ENCODE measurements around the gene DCDC2.
"Not testable (repeated sequence)": the region's sequence is repeated elsewhere in the genome, so short reads cannot be mapped to it uniquely, and the experiment has no call there.

Gene DCDC2

DNA sequence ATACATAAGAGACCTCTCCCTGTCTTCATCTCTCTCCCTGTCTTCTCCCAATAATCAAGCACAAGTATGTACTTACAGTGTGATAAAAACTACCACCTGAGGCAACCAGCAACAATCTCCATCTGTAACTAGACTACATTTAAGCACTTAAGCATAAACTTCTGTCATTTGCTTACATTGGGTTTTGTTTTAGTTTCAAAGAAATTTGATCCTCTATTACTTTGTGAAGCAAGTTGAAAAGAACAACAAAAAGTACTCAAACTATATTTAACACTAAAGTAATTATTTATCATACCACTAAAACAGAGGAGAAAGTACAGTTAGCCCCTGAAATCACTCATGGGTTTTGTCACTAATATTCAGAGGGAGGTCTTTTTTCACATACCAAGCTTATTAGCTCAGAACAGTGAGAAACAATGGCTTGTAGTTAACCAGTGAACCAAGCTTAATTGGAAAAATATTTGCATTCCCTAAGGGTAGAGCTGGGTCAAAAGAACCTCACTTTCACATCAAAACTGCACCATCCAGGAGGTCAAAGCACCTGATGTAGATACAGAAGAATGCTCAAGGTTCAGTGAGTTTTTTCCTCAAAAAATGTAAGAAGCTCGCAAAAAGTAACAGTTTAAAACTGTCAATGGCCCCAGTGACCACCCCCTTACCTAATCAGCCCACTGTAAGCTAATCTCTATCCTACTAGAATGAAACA is 34.1 kb downstream of the DCDC2 start:
- DNase-seq = no peak

GRCh38 chr6:24322924-24323323 is 34.9 kb downstream of the DCDC2 start:
- DNase-seq = no peak

DNA sequence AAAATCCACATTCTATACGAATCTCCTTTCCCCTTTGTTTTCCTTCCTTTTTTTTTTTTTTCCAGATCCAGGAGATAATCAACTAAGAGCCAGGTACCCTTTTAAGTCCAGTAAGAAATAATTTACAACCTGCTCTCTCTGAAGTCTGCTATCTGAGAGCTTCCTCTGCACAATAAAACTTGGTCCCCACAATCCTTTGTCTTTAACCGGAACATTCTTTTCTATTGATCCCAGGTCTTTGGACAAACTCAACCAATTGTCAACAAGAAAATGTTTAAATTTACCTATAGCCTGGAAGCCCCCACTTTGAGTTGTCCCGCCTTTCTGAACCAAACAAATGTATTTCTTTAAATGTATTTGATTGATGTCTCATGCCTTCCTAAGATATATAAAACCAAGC is 35.4 kb downstream of the DCDC2 start:
- not testable (repeated sequence) for DNase-seq

- no peak for DNase-seq
Measured at GRCh38 chr6:24321538-24322162, 36.2 kb downstream of the DCDC2 start.

GRCh38 chr6:24313251-24314141 is 44.4 kb downstream of the DCDC2 start:
- peak; percentile 18 for DNase-seq

GRCh38 chr6:24311775-24312174 is 46.1 kb downstream of the DCDC2 start:
- not testable (repeated sequence) for DNase-seq

GRCh38 chr6:24307881-24308280 is 50.0 kb downstream of the DCDC2 start:
- DNase-seq = no peak

DNA sequence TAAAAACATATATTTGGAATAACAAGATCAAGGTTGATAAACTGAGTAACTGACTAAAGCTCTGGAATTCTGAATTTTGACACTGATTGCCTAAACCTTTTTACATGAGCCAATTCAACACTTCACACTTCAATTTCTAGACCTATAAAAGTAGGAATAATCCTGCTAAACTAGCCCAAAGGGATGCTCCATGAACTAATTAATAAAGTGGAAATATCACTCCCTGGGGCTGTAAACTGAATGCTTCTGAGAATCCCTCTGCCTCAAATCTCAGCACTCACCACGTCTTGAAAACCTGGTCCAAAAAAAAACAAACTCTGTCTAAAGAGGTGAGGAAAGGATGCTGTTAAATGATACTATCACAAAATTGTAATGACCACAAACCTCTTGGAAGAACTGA is 50.9 kb downstream of the DCDC2 start:
- DNase-seq = no peak

DNA sequence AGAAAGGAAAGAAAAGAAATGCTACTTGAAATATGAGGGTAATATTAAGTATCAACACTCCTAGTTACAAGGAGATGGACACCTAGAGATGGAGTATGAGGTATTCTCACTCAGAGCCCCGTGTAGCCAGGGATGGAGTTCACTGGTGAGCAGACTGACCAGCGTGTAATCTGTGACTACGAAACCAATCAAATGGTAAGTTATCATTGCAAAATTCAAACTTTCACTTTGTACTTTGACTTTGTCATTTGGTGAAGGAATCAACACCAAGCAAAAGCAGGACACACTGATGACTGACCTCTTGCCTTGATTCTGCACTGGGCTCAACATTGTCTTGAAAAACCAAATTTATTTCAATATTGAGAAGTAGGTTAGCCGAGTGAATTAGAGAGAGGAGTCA is 51.8 kb downstream of the DCDC2 start:
- no peak for DNase-seq

GRCh38 chr6:24296944-24297343 is 60.9 kb downstream of the DCDC2 start:
- DNase-seq = no peak

DNA sequence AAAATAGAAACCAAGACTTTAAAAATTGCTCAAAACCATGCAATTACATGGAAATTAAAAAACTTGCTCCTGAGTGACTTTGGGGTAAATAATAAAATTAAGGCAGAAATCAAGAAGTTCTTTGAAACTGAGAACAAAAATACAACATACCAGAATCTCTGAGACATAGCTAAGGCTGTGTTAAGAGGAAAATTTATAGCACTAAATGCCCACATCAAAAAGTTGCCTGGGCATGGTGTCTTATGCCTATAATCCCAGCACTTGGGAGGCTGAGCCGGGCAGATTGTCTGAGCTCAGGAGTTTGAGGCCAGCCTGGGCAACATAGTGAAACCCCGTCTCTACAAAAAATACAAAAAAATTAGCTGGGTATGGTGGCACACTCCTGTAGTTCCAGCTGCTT is 64.0 kb downstream of the DCDC2 start:
- not testable (repeated sequence) for DNase-seq

DNA sequence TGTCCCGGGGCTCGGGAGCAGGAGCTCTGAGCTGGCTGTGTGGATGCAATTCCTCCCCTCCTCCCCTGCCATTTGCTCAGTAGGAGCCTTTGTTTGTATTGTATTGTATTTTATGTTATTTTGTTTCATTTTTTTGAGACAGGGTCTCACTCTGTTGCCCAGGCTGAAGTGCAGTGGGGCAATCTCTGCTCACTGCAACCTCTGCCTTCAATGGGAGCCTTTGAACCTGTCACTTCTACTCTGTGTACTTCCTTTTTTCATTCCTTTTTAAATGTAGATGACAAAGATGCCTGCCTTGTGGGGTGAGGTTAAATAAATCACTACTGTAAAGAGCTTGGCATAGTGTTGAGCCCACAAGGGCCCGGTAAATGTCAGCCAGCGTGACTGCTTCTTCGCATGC is 70.6 kb downstream of the DCDC2 start:
- DNase-seq = no peak

DNA sequence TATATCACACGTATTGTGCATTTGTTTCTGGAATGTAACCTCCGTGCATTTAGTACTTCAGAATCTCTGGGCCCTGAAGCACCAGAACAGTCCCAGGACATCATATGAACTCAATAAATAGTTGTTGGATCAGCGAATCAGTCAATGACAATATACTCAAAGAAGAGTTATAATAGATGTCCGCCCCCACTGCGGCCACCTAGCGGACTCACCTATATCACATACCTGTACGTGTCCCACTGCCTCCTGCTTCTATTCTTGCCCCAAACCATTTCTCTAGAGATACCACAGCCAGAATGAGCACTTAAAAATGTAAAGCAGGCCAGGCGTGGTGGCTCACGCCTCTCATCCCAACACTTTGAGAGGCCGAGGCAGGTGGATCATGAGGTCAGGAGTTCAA is 73.9 kb downstream of the DCDC2 start:
- DNase-seq = no peak

GRCh38 chr6:24283043-24283985 is 74.5 kb downstream of the DCDC2 start:
- DNase-seq = peak; percentile 77

GRCh38 chr6:24274441-24275083 is 83.3 kb downstream of the DCDC2 start:
- DNase-seq = no peak

GRCh38 chr6:24273096-24273870 is 84.6 kb downstream of the DCDC2 start:
- DNase-seq = no peak

DNA sequence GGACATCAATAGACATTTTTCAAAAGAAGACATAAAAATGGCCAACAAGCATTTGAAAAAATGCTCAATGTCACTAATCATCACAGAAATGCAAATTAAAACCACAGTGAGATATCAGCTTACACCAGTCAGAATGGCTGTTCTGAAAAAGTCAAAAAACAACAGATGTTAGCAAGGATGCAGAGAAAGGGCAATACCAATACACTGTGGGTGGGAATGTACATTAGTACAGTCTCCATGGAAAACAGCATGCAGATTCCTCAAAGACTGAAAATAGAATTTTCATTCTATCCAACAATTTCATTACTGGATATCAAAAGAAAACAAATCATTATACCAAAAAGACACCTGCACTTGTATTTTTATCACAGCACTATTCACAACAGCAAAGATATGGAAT is 85.3 kb downstream of the DCDC2 start:
- DNase-seq = no peak

DNA sequence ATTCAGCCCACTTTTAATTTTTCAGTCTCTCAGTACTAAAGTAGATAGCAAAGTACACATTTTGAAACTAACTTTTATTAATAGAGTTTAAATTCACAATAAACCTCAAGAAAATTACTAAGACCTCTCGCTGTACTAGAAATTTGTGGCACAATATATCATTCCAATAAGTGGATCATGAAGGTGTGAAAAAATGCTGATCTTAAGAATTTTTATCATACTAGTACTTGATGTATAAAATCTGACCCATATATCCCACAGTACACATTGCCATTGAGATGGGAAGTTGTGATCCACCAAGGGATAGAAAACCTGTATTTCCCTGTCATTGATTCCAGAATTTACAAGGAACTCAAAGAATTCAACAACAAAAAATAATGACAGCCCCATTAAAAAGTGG is 85.7 kb downstream of the DCDC2 start:
- no peak for DNase-seq

- DNase-seq = no peak
Measured at GRCh38 chr6:24270011-24270410, 87.8 kb downstream of the DCDC2 start.

- not testable (repeated sequence) for DNase-seq
Measured at GRCh38 chr6:24258214-24258613, 99.6 kb downstream of the DCDC2 start.

GRCh38 chr6:24257282-24257681 is 100.6 kb downstream of the DCDC2 start:
- no peak for DNase-seq
